Measurements from ENCODE around the gene CFTR. TPM values are rescaled to one million over a fixed set of nuclear protein-coding genes. Genes with fewer than 3 reads are reported as not detected.

The CFTR gene
- total and polyA plus RNA-seq, 9 donors: 0.12 to 2.4 (median 0.71) TPM; not detected in 3

DNA sequence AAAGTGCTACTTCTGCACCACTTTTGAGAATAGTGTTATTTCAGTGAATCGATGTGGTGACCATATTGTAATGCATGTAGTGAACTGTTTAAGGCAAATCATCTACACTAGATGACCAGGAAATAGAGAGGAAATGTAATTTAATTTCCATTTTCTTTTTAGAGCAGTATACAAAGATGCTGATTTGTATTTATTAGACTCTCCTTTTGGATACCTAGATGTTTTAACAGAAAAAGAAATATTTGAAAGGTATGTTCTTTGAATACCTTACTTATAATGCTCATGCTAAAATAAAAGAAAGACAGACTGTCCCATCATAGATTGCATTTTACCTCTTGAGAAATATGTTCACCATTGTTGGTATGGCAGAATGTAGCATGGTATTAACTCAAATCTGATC lies 110.4 kb downstream of the CFTR start:
- TF ChIP-seq EP300 (IDR thresholded peaks at IDR 0.05) (no peak), POLR2A (IDR thresholded peaks at IDR 0.05) (no peak)
- TF ChIP-seq, protein P1, sequence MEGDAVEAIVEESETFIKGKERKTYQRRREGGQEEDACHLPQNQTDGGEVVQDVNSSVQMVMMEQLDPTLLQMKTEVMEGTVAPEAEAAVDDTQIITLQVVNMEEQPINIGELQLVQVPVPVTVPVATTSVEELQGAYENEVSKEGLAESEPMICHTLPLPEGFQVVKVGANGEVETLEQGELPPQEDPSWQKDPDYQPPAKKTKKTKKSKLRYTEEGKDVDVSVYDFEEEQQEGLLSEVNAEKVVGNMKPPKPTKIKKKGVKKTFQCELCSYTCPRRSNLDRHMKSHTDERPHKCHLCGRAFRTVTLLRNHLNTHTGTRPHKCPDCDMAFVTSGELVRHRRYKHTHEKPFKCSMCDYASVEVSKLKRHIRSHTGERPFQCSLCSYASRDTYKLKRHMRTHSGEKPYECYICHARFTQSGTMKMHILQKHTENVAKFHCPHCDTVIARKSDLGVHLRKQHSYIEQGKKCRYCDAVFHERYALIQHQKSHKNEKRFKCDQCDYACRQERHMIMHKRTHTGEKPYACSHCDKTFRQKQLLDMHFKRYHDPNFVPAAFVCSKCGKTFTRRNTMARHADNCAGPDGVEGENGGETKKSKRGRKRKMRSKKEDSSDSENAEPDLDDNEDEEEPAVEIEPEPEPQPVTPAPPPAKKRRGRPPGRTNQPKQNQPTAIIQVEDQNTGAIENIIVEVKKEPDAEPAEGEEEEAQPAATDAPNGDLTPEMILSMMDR (IDR thresholded peaks at IDR 0.05): no peak
- intact Hi-C loops (cut with DNase I): no loop called here
- Histone ChIP-seq H3K36me3 (no peaks in the 10 kb centered on the region), H3K4me3 (no peak overlapping the region), H3K4me1 (ENCODE audit: insufficient read depth) (no peaks in the 10 kb centered on the region), H3K9me3 (no peaks in the 10 kb centered on the region), H3K27ac (no peak overlapping the region), H3K27me3 (no peaks in the 10 kb centered on the region)
- DNase-seq: no peak
- WGBS, 3 donors: 90 to 92% (median 90%) methylated on average over 1 of the region's 1 CpG

DNA sequence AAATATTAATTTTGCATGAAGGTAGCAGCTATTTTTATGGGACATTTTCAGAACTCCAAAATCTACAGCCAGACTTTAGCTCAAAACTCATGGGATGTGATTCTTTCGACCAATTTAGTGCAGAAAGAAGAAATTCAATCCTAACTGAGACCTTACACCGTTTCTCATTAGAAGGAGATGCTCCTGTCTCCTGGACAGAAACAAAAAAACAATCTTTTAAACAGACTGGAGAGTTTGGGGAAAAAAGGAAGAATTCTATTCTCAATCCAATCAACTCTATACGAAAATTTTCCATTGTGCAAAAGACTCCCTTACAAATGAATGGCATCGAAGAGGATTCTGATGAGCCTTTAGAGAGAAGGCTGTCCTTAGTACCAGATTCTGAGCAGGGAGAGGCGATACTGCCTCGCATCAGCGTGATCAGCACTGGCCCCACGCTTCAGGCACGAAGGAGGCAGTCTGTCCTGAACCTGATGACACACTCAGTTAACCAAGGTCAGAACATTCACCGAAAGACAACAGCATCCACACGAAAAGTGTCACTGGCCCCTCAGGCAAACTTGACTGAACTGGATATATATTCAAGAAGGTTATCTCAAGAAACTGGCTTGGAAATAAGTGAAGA lies 112.3 kb downstream of the CFTR start:
- H3K27me3 ChIP-seq: no peaks in the 10 kb centered on the region
- no peak for DNase-seq
- TF ChIP-seq, protein P1 (IDR thresholded peaks at IDR 0.05): no peak
- TF ChIP-seq EP300 (IDR thresholded peaks at IDR 0.05) (no peak), POLR2A (IDR thresholded peaks at IDR 0.05) (no peak)
- H3K4me1 ChIP-seq (ENCODE audit: insufficient read depth): no peaks in the 10 kb centered on the region
- no peak overlapping the region for H3K27ac ChIP-seq
- no peaks in the 10 kb centered on the region for H3K36me3 ChIP-seq
- WGBS, 3 donors: 60 to 63% (median 63%) methylated on average over 11 of the region's 11 CpGs
- intact Hi-C loops (cut with DNase I): no loop called here
- H3K4me3 ChIP-seq: no peak overlapping the region
- no peaks in the 10 kb centered on the region for H3K9me3 ChIP-seq

DNA sequence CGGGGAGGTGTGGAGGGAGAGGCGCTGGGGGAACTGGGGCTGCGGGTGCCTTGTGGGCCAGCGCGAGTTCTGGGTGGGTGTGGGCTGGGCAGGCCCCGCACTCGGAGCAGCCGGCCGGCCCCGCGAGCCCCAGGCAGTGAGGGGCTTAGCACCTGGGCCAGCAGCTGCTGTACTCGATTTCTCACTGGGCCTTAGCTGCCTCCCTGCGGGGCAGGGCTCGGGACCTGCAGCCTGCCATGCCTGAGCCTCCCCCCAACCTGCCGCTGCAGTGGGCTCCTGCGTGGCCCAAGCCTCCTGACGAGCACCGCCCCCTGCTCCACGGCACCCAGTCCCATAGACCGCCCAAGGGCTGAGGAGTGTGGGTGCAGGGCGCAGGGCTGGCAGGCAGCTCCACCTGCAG lies 116.3 kb downstream of the CFTR start:
- intact Hi-C loops (cut with DNase I): no loop called here

DNA sequence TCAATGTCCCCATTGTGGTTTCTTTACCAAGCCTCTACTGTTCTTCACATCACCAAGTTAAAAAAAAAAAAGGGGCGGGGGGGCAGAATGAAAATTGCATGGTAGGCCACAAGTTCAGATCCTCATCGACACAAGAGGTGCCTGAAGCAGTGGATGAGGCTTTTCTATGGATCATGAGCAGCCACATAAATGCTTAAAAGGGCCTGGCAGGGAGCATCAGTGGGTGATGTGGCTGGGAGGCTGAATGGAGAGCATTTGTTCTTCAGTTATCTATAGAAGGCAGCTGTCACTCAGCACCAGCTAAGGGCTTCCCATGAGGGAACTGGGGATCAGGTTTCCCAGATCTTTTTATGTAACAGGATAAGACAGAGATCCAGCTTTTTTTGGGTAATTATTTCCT lies 117.9 kb downstream of the CFTR start:
- Histone ChIP-seq H3K4me1 (ENCODE audit: insufficient read depth) (no peaks in the 10 kb centered on the region), H3K4me3 (no peak overlapping the region), H3K9me3 (no peaks in the 10 kb centered on the region), H3K36me3 (no peaks in the 10 kb centered on the region), H3K27me3 (no peaks in the 10 kb centered on the region), H3K27ac (no peak overlapping the region)
- TF ChIP-seq, protein P1 (IDR thresholded peaks at IDR 0.05): no peak
- TF ChIP-seq POLR2A (IDR thresholded peaks at IDR 0.05) (no peak), EP300 (IDR thresholded peaks at IDR 0.05) (no peak)
- no peak for DNase-seq
- intact Hi-C loops (cut with DNase I): no loop called here
- 70 to 86% (median 79%) methylated on average over 2 of the region's 2 CpGs for WGBS, 3 donors

More for the DNA sequence above, 116.3 kb downstream of the CFTR start:
- Histone ChIP-seq H3K27me3 (no peaks in the 10 kb centered on the region), H3K4me3 (no peak overlapping the region), H3K36me3 (no peaks in the 10 kb centered on the region), H3K4me1 (ENCODE audit: insufficient read depth) (no peaks in the 10 kb centered on the region), H3K9me3 (no peaks in the 10 kb centered on the region), H3K27ac (no peak overlapping the region)
- DNase-seq: peak in 1 of 5 donors; percentile 7
- TF ChIP-seq, protein P1 (IDR thresholded peaks at IDR 0.05): no peak
- TF ChIP-seq EP300 (IDR thresholded peaks at IDR 0.05): no peak
- TF ChIP-seq POLR2A (IDR thresholded peaks at IDR 0.05): no peak
- 93 to 98% (median 95%) methylated on average over 19 to 21 of the region's 21 CpGs for WGBS, 3 donors

Measured in ovary (tissue), 9 donors.